ENCODE results near the gene CD247.

The CD247 gene

DNA sequence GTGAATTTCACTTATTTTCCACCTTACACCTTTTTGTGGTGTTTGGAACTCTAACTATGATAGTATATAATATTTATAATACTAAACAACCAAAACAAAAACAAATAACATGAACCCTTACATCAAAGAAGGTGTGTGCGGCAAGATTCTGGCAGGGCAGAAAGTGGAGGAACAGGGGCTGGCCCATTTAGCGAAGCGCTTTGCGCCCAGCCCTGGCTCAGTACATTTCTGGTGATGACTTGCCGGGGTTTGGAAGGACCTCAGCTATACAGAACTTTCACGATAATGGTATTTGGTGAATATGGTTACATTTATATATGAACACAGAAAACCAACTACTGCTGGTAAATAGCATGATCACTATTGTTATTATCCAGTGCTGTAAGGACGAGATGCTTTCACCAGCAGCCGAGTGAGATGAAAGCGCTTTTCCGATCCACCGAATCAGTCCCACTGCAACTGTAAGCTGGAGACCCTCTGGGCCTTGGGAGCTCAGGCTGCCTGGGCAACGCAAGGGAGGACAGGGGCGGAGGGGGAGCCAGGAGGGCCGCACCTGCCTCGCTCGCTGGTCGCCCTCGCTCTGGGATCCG lies 63.9 kb downstream of the CD247 start:
- Histone ChIP-seq H3K4me3 (ENCODE audit: low read depth in 1 of 2, low read length in 2 of 2) (no peak overlapping the region), H2AFZ (ENCODE audit: low read depth, low read length) (no peak overlapping the region), H3K4me2 (ENCODE audit: insufficient read depth, low read length) (peak overlapping the region; percentile 81; the same call in 1 of the 2 replicates), H3K9ac (ENCODE audit: low read depth, low read length) (no peak overlapping the region; the same call in 1 of the 2 replicates), H3K27ac (ENCODE audit: low read length) (no peak overlapping the region), H4K20me1 (ENCODE audit: insufficient read depth, low read length) (peaks cover 54% of the 10 kb centered on the region), H3K36me3 (ENCODE audit: insufficient read depth, low read length) (peaks cover 21% of the 10 kb centered on the region), H3K4me1 (ENCODE audit: insufficient read depth, low read length) (peaks cover 63% of the 10 kb centered on the region), H3K79me2 (ENCODE audit: insufficient read depth, low read length) (peaks cover 70% of the 10 kb centered on the region), H3K27me3 (ENCODE audit: insufficient read depth, low read length, poor library complexity) (no peaks in the 10 kb centered on the region), H3K9me3 (ENCODE audit: insufficient read depth, low read length, severe bottlenecking) (no peaks in the 10 kb centered on the region)
- no peak for DNase-seq
- no peak for ATAC-seq (ENCODE audit: insufficient read depth, low read depth)
- TF ChIP-seq, protein P1, sequence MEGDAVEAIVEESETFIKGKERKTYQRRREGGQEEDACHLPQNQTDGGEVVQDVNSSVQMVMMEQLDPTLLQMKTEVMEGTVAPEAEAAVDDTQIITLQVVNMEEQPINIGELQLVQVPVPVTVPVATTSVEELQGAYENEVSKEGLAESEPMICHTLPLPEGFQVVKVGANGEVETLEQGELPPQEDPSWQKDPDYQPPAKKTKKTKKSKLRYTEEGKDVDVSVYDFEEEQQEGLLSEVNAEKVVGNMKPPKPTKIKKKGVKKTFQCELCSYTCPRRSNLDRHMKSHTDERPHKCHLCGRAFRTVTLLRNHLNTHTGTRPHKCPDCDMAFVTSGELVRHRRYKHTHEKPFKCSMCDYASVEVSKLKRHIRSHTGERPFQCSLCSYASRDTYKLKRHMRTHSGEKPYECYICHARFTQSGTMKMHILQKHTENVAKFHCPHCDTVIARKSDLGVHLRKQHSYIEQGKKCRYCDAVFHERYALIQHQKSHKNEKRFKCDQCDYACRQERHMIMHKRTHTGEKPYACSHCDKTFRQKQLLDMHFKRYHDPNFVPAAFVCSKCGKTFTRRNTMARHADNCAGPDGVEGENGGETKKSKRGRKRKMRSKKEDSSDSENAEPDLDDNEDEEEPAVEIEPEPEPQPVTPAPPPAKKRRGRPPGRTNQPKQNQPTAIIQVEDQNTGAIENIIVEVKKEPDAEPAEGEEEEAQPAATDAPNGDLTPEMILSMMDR (IDR thresholded peaks at IDR 0.05; ENCODE audit: borderline replicate concordance, extremely low read depth, low read length, poor library complexity, severe bottlenecking): no peak
- no peak for TF ChIP-seq EZH2 (IDR thresholded peaks at IDR 0.05; ENCODE audit: borderline replicate concordance, low read depth, low read length, severe bottlenecking)

DNA sequence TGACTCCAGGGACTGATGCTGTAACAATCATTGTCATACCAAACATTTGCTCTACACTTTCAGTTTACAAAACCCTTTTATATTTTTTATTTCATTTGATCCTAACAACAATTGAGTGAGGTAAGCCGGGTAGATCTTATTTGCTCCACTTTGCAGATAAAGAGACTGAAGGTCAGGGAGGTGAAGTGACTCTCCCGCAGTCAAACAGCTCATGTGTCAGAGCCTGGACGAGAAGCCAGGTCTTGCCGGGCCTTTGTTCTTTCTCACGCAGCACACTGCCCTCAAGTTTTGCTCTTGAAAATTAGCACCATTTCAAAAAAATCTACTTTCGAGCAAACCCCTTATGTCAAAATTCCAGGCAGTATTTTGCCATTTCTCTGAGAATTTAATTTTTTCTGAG lies 65.2 kb downstream of the CD247 start:
- Histone ChIP-seq H3K36me3 (ENCODE audit: insufficient read depth, low read length) (peaks cover 18% of the 10 kb centered on the region), H4K20me1 (ENCODE audit: insufficient read depth, low read length) (peaks cover 51% of the 10 kb centered on the region), H3K27ac (ENCODE audit: low read length) (no peak overlapping the region), H3K27me3 (ENCODE audit: insufficient read depth, low read length, poor library complexity) (no peaks in the 10 kb centered on the region), H3K4me2 (ENCODE audit: insufficient read depth, low read length) (no peak overlapping the region), H3K9me3 (ENCODE audit: insufficient read depth, low read length, severe bottlenecking) (no peaks in the 10 kb centered on the region), H3K79me2 (ENCODE audit: insufficient read depth, low read length) (peaks cover 72% of the 10 kb centered on the region), H3K4me3 (ENCODE audit: low read depth in 1 of 2, low read length in 2 of 2) (no peak overlapping the region), H2AFZ (ENCODE audit: low read depth, low read length) (no peak overlapping the region), H3K4me1 (ENCODE audit: insufficient read depth, low read length) (peaks cover 69% of the 10 kb centered on the region), H3K9ac (ENCODE audit: low read depth, low read length) (no peak overlapping the region)
- no peak for DNase-seq
- ATAC-seq (ENCODE audit: insufficient read depth, low read depth): no peak
- TF ChIP-seq EZH2 (IDR thresholded peaks at IDR 0.05; ENCODE audit: borderline replicate concordance, low read depth, low read length, severe bottlenecking): no peak
- TF ChIP-seq, protein P1 (IDR thresholded peaks at IDR 0.05; ENCODE audit: borderline replicate concordance, extremely low read depth, low read length, poor library complexity, severe bottlenecking): no peak

DNA sequence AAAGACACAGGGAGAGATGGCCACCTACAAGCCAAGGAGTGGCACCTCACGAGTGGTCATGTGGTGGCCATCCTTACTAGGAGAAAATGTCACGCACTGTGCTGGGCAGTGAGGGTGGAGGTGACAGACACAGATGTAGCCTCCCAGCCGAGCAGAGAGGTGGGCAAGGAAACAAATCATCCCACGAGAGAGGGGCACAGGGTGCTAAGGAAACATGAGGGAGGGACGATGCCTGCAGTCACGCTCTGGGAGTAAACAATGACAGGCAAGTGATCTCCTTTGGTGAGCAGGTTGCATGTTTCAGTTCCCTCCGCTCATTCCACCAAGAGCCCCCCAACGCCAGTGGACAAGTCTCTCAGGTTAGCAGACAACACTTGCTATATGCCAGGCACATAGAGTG lies 65.8 kb downstream of the CD247 start:
- no peak for TF ChIP-seq EZH2 (IDR thresholded peaks at IDR 0.05; ENCODE audit: borderline replicate concordance, low read depth, low read length, severe bottlenecking)
- TF ChIP-seq, protein P1 (IDR thresholded peaks at IDR 0.05; ENCODE audit: borderline replicate concordance, extremely low read depth, low read length, poor library complexity, severe bottlenecking): no peak
- no peaks in the 10 kb centered on the region for H3K27me3 ChIP-seq (ENCODE audit: insufficient read depth, low read length, poor library complexity)
- no peak overlapping the region for H3K4me3 ChIP-seq (ENCODE audit: low read depth in 1 of 2, low read length in 2 of 2)
- H2AFZ ChIP-seq (ENCODE audit: low read depth, low read length): no peak overlapping the region
- peaks cover 45% of the 10 kb centered on the region for H4K20me1 ChIP-seq (ENCODE audit: insufficient read depth, low read length)
- DNase-seq (no peak), ATAC-seq (ENCODE audit: insufficient read depth, low read depth) (no peak)
- H3K9ac ChIP-seq (ENCODE audit: low read depth, low read length): no peak overlapping the region
- H3K79me2 ChIP-seq (ENCODE audit: insufficient read depth, low read length): peaks cover 71% of the 10 kb centered on the region
- peaks cover 13% of the 10 kb centered on the region for H3K36me3 ChIP-seq (ENCODE audit: insufficient read depth, low read length)
- no peak overlapping the region for H3K27ac ChIP-seq (ENCODE audit: low read length)
- no peaks in the 10 kb centered on the region for H3K9me3 ChIP-seq (ENCODE audit: insufficient read depth, low read length, severe bottlenecking)
- peaks cover 69% of the 10 kb centered on the region for H3K4me1 ChIP-seq (ENCODE audit: insufficient read depth, low read length)
- no peak overlapping the region for H3K4me2 ChIP-seq (ENCODE audit: insufficient read depth, low read length)
